Daoy (cell line): ENCODE data around the gene HTRA2. TPM values are rescaled to one million over a fixed set of nuclear protein-coding genes. Genes with fewer than 3 reads are reported as not detected.
"Not testable (repeated sequence)": the region's sequence is repeated elsewhere in the genome, so short reads cannot be mapped to it uniquely, and the experiment has no call there.

Source experiments
- DNase-seq: peaks from one replicate; pipeline ENCODE4 v3.0.0-alpha.2; 2015; ENCODE audit warnings: low read depth
- total RNA-seq: library from RNA; depleted of rRNA; stranded (reverse); fragments of >200 nt; shearing (Covaris generic); gene quantifications from 2 replicates; pipeline ENCODE4 v1.2.3, GENCODE V29; 2014; rRNA removed

Gene HTRA2
- total RNA-seq, 1 experiment from 2014 or later, result 44.8 TPM

DNA sequence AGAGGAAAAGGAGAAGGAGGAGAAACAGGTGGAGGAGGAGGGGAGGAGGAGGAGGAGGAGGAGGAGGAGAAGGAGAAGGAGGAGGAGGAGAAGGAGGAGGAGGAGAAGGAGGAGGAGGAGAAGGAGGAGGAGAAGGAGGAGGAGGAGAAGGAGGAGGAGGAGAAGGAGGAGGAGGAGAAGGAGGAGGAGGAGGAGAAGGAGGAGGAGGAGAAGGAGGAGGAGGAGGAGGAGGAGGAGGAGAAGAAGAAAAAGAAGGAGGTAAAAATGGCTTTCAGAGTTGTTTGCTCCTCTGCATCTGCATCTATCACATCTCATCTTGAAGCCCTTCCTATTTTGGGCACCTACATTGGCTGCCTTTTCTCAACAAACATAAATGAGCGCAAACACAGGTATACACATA, 31.3 kb downstream of the HTRA2 start:
- DNase-seq, result not testable (repeated sequence)

DNA sequence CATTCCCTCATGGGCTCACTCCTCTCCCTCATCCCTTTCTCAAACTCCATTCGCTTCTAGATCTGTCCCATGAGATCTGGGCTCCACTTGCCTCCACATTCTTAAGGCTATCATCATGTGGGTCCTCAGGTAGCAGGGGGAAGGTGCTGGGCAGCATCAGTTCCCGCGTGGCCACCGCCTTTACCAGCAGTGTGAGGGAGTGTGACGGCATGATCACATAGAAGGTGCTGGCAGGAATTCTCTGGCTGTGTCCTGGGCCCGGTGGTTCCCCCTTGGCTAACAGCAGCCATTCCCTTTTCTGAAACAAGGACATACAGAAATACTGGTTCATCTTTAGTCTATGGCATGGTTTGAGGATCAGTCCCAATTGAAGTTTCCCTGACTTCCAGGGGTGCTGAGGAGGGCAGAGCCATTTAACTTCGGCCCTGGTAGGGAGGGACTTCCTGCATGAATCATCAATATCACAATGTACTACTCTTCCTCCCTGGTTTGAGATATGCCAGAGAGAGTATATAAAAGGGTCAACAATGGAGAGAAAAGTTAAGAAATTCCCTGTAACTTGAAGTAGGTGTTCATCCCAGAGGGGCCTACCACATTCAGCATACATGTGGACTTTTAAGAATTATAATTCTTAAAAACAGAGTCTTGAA, 32.5 kb downstream of the HTRA2 start:
- DNase-seq, result no peak

DNA sequence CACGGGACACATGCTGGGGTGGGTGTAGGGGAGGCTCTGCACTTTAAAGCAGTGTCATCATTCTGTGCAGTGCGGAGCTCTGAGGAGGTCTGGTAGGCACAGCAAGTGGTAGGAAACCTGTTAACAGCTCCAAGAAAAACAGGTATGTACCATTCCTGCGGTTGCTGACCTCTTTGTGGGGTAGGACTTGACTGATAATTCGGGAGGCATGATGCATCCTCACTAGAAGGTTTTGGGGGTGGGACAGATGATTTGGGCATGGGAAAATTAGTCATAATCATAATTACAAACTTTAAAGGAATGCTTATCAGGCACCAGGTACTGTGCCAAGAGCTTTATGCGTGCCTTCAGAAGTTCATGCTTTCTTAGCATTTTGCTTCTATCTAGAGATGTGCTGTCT, 34.5 kb downstream of the HTRA2 start:
- peak; percentile 96 for DNase-seq

DNA sequence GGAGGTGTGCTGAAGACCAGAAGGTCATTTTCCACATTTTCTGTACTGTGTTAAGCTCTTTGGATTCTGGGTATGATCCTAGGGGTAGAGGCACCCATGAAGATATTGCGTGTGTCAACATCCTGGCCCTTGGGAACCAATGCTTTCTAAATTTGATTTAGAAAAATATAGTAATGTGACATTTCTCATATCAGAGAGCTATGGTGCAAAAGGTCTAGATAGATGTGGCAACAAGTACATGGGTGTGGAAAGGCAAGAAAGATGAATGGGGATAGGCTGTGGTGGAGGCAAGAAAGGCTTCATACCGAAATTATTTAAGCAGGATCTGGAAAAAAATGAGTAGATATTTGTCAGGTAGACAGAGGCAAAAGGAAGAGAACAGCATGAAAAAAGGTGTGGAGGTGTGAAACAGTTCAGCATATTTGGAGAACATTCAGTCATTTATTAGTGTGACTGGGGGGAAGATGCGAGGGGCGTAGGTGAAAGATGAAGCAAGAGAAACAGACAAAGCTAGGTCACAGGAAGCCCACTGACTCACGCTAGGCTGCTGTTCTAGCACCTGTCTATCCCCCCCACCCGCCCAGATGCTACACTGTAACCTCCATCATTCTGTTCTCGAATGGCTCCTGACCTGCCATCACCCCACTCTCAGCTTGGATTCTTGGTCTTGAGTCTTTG, 36.5 kb downstream of the HTRA2 start:
- no peak for DNase-seq

DNA sequence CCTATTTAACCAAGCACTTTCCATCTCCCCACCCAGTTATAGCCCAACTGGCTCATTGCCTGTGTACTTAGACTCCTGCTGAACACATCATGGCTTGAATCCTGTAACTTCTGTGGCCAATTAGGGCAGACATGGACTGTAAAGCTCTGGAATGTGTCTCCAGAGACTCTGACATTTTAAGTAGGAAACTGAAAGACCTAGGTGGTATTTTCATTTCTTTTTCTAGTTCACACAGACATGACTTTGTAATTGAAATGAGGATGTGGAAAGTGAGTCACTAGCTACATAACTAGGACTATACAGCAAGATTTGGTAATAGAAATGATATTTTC, 37.0 kb downstream of the HTRA2 start:
- peak; percentile 93 for DNase-seq

DNA sequence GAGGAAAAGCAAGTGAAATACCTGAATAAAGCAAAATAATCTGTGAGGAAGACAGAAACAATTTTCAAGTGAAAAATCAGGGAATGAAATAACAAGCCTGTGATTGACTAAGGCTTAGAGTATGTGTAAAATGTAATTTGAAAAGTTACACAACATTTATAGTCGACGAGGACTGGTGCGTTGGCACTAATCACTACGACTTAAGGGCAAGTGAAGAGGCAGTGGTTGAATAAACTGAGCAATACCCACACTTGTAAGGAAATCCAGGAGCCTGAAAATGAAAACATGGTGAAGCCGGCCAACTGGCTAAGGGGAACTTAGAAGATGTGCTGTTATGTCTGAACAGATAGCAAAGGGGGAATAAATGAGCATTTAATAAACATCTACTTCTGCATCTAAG, 38.1 kb downstream of the HTRA2 start:
- peak; percentile 68 for DNase-seq

DNA sequence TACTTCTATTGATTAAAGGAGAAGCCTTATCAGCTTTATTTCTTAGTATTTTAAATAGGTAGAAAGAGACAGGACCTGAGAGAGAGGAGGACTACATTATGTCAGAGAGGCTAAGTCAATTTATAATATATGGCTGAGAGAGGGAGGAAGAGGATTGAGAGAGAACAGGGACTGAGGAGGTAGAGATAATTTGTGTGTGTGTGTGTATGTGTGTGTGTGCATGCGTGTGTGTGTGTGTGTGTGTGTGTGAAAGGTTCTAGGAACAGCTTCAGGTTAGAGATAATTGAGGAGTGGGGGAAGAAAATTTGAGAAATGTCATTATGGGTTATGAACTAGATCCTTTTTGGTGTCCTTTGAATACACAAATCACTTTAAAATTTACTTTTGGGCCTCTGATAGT, 40.0 kb downstream of the HTRA2 start:
- no peak for DNase-seq

DNA sequence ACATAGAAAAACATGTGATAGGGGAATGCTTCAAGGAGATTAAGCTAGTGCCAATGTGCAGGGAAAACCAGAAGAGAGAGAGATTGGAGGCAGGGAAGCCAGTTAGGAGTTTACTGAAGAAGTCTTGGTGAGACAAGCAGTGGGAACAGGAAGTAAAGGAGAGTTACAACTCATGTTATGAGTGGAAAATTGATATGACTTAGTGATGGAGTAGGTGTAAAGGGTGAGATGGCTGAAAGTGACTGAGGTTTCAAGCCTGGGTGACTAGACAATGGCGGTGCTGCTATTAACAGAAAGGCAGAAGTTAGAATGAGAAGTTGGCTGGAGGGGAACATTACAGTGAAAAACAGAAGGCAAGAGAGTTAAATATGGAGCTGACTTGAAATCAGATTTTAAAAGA, 41.3 kb downstream of the HTRA2 start:
- DNase-seq, result no peak

DNA sequence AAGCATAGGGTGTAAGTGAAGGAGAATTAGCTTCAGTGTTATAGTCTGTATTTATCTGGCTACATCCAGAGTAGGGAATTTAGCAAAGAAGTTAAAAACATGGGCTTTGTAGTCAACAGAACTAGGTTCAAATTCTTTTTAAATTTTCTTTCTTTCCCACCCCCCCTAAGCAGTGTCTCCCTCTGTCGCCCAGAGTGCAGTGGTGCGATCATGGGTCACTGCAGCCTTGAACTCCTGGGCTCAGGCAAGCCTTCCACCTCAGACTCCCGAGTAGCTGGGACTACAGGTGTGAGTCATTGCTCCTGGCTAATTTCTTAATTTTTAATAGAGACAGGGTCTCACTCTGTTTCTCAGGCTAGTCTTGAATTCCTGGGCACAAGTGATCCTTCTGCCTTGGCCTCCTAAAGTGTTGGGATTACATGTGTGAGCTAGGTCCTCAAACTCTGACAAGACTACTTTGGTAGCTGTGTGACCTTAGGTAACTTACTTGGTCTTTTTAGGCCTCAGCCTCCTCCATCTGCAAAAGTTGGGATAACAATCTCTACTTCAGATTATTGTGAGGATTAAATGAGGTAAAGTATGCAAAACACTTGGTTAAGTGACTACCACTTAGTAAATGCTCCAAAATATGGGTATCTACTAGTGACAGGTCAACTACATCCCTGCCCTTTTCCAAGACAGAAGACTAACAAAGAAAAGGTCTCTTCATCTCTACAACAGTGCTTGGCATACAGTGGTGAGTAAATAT, 42.6 kb downstream of the HTRA2 start:
- no peak for DNase-seq

DNA sequence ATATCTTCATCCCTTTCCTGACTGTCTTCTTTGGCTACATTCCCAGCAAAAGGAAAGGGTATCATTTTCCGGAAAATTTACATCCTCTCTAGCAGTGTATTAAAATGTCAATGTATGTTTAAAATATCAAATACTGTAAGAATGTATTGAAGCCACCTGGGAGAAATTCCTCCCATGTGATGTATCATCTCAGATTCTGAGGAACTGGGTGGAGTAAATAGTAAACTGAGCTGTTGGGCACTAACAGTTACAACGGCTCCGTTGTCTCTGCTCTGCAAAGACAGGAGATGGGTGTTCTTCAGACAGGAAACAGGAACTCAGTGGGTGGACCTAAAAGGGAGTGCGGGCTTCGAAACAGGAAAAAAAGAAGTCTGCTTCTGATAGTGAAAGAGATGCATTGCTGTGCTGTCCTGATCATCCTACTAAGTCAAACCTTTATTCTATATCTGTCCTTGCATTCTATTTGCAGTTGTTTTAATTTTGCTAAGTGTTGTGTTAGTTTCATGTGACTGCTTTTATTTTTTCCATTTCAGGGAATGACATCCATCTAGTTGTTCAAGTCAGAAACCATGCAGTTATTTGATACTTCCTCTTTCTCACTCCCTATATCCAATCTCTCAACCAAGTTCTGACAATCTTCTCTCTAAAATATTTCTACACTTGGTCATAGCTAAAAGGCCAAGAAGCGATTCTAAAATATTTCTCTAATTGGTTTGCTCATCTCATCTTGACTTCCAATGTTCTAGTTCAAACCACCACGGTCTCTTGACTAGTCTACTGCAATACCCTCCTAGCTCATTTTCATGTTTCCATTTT, 44.2 kb downstream of the HTRA2 start:
- peak; percentile 68 for DNase-seq

DNA sequence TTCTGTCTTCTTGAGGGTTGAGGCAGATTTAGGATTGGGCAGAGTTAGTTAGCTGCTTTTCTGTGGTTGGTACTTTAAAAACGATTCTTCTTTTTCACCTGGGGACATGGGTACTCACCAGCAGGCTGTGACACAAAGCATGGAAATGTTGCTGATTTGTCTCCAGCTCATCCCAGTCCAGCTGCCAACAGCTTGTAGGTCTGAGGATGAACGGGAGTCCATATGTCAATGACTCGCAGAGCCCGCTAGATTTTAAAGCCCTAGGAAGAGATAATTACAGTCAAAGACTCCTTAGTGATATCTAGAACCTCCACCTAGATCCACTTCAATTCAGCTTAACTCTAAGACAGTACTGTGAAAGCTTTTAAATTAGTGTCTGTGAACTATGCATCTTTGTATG, 45.6 kb downstream of the HTRA2 start:
- DNase-seq, result no peak

DNA sequence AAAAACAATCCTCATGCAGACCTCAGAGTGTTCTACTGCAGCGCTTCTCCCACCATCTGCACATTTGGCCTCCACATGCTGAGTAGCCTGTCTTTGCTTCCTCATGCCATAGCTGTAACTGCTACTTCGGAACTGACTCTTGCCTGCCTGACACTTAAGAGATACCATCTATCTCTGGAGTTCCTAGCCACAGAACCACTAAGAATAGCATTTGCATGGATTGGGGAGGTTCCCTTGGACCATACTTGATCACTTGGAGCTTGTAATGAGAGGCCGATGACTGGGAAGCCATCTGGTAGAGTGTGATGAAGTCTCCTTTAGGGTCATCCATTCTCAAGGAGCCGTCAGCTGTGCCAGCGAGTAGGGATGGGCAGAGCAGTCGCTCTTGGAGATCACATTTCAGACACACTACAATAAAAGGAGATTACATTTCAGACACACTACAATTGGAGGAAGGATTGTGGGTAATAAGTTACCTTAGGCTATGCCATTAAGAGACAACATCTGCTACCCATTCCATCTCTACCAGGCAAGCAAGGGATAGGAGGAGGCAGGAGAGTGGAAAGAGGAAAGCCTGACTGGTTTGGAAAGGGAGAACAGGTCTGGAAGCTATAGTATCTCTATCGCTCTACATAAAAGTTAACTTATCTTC, 46.6 kb downstream of the HTRA2 start:
- DNase-seq, result no peak

DNA sequence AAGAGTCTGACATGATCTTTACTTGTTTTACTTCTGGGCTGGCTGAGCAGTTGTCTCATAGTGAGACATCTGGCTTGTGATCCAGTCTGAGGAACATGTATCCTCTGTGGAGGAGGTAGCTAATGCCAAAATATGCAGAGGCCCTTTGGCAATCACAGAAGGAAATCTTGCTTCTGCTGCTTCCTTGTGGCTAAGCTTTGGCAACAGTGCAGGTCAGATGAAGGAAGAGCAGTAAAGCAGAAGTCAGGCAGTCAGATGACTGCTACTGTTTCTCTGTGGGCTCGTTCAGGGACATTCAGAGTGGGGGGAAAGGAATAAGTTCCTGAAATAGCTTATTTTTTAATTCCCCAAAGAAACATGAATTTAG, 47.1 kb downstream of the HTRA2 start:
- no peak for DNase-seq

DNA sequence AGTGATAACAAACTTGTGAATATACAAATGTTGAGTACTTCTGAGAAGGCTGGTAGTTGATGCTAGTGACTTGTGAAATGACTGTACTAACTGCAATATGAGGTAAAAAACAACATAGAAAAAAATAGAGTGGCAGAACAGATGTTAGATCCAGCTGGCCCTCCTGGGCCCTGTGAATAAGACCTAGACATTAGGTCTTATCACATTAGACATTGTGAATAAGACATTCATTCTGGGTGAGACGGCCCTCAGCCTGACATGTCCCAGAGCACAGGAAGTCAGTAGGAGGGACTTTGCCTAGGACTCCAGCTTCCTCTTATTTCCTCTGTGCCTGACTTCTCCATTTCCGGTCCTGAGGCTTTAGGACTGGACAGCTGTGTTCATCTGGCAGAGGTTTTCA, 47.7 kb downstream of the HTRA2 start:
- DNase-seq, result no peak

DNA sequence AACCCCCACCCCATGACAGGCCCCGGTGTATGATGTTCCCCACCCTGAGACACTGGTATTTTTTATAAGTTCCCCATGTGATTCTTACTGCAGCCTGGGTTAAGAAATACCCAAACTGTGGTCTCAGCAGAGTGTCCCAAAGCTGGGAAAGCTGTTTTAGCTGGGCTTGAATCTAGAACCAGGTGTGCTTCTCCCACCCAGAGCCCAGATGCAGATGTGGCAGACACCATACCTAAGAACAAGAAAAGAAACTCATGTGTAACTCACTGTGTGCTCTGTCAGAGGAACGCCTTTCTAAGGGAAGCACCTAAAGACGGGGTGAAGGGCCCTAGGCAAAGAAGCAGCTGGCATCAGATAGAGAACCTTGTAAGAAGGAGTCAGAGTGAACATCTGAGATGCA, 48.7 kb downstream of the HTRA2 start:
- no peak for DNase-seq

DNA sequence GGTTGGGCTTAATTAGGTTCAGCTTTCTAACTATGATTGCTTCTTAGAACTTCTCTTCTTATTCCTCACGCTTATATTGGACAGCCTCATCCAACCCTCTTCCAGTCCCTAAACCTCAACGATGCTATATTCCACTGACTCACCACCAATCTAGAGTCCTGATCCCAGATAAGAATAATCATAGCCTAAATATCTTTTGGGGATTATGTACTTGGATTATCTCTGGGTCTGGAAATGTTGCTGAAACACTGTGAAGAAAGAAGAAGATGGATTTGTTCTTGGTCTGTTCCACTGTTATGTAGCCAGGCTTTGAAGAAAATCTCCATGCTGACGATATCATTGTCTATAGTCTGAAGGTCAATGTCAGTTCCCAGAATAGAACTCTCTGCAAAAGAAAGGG, 51.7 kb downstream of the HTRA2 start:
- no peak for DNase-seq

DNA sequence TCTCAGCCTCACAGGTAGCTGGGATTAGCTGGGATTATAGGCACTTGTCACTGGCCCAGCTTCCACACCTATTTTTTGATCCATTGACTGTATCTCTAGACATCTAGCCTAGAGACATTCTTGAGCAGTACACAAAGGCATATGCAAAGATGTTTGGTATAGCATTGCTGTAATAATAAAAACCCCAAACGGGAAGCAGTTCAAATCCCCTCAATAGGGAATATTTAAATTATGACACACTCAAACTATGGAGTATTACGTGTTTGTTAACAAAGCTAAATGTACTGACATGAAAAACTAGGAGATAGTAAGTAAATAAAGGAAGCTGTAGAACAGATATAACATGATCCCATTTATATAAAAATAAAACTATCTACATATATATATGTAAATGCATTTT, 52.5 kb downstream of the HTRA2 start:
- no peak for DNase-seq

Other genes starting within 250 kb of the HTRA2 start
- 0.17 TPM in 1 of 2 replicates, not detected in the other for gene SLC4A5, start 186.5 kb upstream of the HTRA2 start, total RNA-seq
- gene DCTN1, start 149.6 kb upstream of the HTRA2 start, total RNA-seq, result 74.5 and 74.8 TPM in 2 replicates
- gene C2orf81, start 108.3 kb upstream of the HTRA2 start, total RNA-seq, result 1.4 TPM in 2 replicates
- gene WDR54, start 108.2 kb upstream of the HTRA2 start, total RNA-seq, result 62.2 and 68.1 TPM in 2 replicates
- 5.4 and 6.9 TPM in 2 replicates for gene RTKN, start 88.0 kb upstream of the HTRA2 start, total RNA-seq
- gene INO80B, start 74.8 kb upstream of the HTRA2 start, total RNA-seq, result 13.8 and 17.8 TPM in 2 replicates
- gene WBP1, start 71.5 kb upstream of the HTRA2 start, total RNA-seq, result 30.9 and 37.0 TPM in 2 replicates
- 45.2 and 52.4 TPM in 2 replicates for gene MOGS, start 64.6 kb upstream of the HTRA2 start, total RNA-seq
- gene MRPL53, start 57.3 kb upstream of the HTRA2 start, total RNA-seq, result 41.5 and 43.9 TPM in 2 replicates
- 8.5 and 8.9 TPM in 2 replicates for gene CCDC142, start 46.9 kb upstream of the HTRA2 start, total RNA-seq
- 19.4 and 26.3 TPM in 2 replicates for gene TTC31, start 46.9 kb upstream of the HTRA2 start, total RNA-seq
- 0.97 and 1.7 TPM in 2 replicates for gene LBX2, start 30.3 kb upstream of the HTRA2 start, total RNA-seq
- gene PCGF1, start 22.2 kb upstream of the HTRA2 start, total RNA-seq, result 22.8 and 42.1 TPM in 2 replicates
- 0.77 TPM in 1 of 2 replicates, not detected in the other for gene TLX2, start 15.5 kb upstream of the HTRA2 start, total RNA-seq
- gene DQX1, start 3.7 kb upstream of the HTRA2 start, total RNA-seq, result 1.1 TPM in 1 of 2 replicates, not detected in the other
- 135 TPM in 2 replicates for gene AUP1, start 227 bp upstream of the HTRA2 start, total RNA-seq
- gene LOXL3, start 24.0 kb downstream of the HTRA2 start, total RNA-seq, result 54.5 and 62.0 TPM in 2 replicates
- 19.8 and 20.6 TPM in 2 replicates for gene DOK1, start 24.8 kb downstream of the HTRA2 start, total RNA-seq
- gene M1AP, start 118.4 kb downstream of the HTRA2 start, total RNA-seq, result not detected in 2 replicates
- 3.4 and 4.2 TPM in 2 replicates for gene SEMA4F, start 124.3 kb downstream of the HTRA2 start, total RNA-seq